Activated CD8-positive, alpha-beta memory T cell treated with anti-CD3 and anti-CD28 coated beads, Interleukin-2, amount 50 U/mL, for 24 hours (primary cell): ENCODE measurements around the gene SLC16A6.
"Not testable (repeated sequence)": the region's sequence is repeated elsewhere in the genome, so short reads cannot be mapped to it uniquely, and the experiment has no call there.

Source experiments
- DNase-seq: peaks from one replicate; pipeline ENCODE4 v3.0.0-alpha.2; 2020; ENCODE audit errors: extremely low read depth

The SLC16A6 gene

DNA sequence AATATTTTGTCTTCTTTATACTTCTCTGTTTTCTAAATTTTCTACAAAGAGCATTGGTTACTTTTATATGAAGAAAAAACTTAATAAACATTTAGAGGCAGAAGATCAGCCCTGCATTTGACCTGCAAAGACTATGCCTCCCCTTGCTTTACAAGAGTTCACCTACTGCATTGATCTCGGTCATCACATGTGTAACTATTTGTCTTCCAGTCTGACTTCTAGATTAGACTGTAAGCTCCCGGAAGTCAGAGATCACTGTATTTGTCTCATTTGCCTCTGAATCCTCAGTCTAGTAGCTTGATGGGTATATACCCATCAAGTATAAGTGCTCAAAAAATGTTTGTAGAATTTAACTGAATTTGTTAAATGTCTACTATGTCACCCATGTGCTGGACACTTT lies 70.7 kb downstream of the SLC16A6 start:
- DNase-seq, result not testable (repeated sequence)

DNA sequence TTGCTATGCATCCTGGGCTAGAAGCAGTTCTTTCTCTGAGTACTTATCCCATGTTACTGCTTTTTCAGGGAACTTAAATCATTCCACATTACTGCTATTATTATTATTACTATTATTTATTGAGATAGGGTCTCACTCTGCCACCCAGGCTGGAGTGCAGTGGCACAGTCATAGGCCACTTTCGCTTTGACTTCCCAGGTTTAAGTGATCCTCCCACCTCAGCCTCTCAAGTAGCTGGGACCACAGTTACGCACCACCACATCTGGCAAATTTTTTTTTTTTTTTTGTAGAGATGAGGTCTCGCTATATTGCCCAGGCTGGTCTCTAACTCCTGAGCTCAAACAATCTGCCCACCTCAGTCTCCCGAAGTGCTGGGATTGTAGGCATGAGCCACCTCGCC lies 71.5 kb downstream of the SLC16A6 start:
- DNase-seq, result not testable (repeated sequence)
